Endothelial cell of umbilical vein (primary cell): ENCODE results near the gene CAPN7. TPM values are rescaled to one million over a fixed set of nuclear protein-coding genes. Genes with fewer than 3 reads are reported as not detected.

Experiments
- BruUV-seq: library from RNA; stranded (reverse); fragments of 400-500 nt; replicated peaks from 2 replicates; lab custom pipeline; 2021; lab: Mats Ljungman, UMichigan
- CTCF ChIA-PET: fragments of 300-600, 350-600 bp; sonication (Branson Sonifier 250); formaldehyde crosslinking; loops from one replicate; lab custom pipeline; 2021; ENCODE audit warnings: antibody characterized with exemption, inconsistent platforms; lab: Charles Lee
- POLR2A ChIA-PET: fragments of 300-600, 350-600 bp; sonication (Branson Sonifier 250); formaldehyde crosslinking; loops from one replicate; lab custom pipeline; 2021; ENCODE audit warnings: antibody characterized with exemption, inconsistent platforms; lab: Charles Lee
- DNase-seq: peaks from one replicate; pipeline ENCODE4 v3.0.0-alpha.2; 2011; ENCODE audit warnings: low read depth, low spot score
- FAIRE-seq: peaks from 2 replicates; lab custom pipeline; 2011; peaks lifted over from hg19 to GRCh38; lab: Jason Lieb, UNC
- H2AFZ ChIP-seq: 2 replicates; pipeline ENCODE4 v1.6.0; 2012; ENCODE audit warnings: low read depth, low read length, control low read depth, inconsistent platforms
- H3K27ac ChIP-seq: 2 replicates; pipeline ENCODE4 v1.5.1; 2011; ENCODE audit warnings: low read depth, mild to moderate bottlenecking, control low read depth, low read length, moderate library complexity; ENCODE audit not compliant: insufficient read depth
- H3K27me3 ChIP-seq, 2 experiments: 2 replicates each; pipeline versions ENCODE4 v1.6.0 to v1.6.1; 2011; ENCODE audit warnings: low read length in 2 of 2, mixed read lengths in 1 of 2; ENCODE audit not compliant: control insufficient read depth in 2 of 2, insufficient read depth in 2 of 2
- H3K36me3 ChIP-seq, 2 experiments: 2 replicates in 1 of 2; 3 replicates in 1 of 2; pipeline ENCODE4 v1.5.1; 2011; ENCODE audit warnings: low read length in 2 of 2, mild to moderate bottlenecking in 1 of 2, moderate library complexity in 1 of 2; ENCODE audit not compliant: control insufficient read depth in 2 of 2, insufficient read depth in 2 of 2; ENCODE audit errors: extremely low read depth in 1 of 2
- H3K4me1 ChIP-seq: 3 replicates; pipeline ENCODE4 v1.5.1; 2011; ENCODE audit warnings: mild to moderate bottlenecking, low read length; ENCODE audit not compliant: control insufficient read depth, insufficient read depth; ENCODE audit errors: extremely low read depth
- H3K4me2 ChIP-seq: 2 replicates; pipeline ENCODE4 v1.6.1; 2011; ENCODE audit warnings: low read length, control low read depth, mixed read lengths; ENCODE audit not compliant: insufficient read depth
- H3K4me3 ChIP-seq, 3 experiments: fragments of 200-600 bp in 1 of 3; sonication (generic), shearing (Covaris generic) in 1 of 3; replicated peaks in 1 of 3; 2 replicates each; pipeline ENCODE4 v1.5.1; 2011 to 2016; ENCODE audit warnings: control low read depth in 3 of 3, low read length in 3 of 3, mild to moderate bottlenecking in 2 of 3, inconsistent platforms in 1 of 3, low read depth in 1 of 3, moderate library complexity in 1 of 3; ENCODE audit not compliant: insufficient read depth in 1 of 3
- H3K79me2 ChIP-seq: 2 replicates; pipeline ENCODE4 v1.6.0; 2012; ENCODE audit warnings: low read length, inconsistent platforms; ENCODE audit not compliant: control insufficient read depth, insufficient read depth
- H3K9ac ChIP-seq: replicated peaks from 2 replicates; pipeline ENCODE3; 2011; ENCODE audit warnings: low read length, control low read depth; ENCODE audit not compliant: insufficient read depth; ENCODE audit errors: extremely low read depth
- H3K9me1 ChIP-seq: replicated peaks from 3 replicates; pipeline ENCODE4 v1.6.0; 2011; ENCODE audit warnings: mild to moderate bottlenecking, low read length; ENCODE audit not compliant: control insufficient read depth, insufficient read depth; ENCODE audit errors: extremely low read depth
- H3K9me3 ChIP-seq: replicated peaks from 2 replicates; pipeline ENCODE4 v1.5.1; 2012; ENCODE audit warnings: low read length, inconsistent platforms; ENCODE audit not compliant: control insufficient read depth, insufficient read depth
- H4K20me1 ChIP-seq: replicated peaks from 2 replicates; pipeline ENCODE3; 2011; ENCODE audit warnings: mild to moderate bottlenecking, low read length; ENCODE audit not compliant: control insufficient read depth, insufficient read depth; ENCODE audit errors: extremely low read depth
- CTCF ChIP-seq, 2 donors: IDR thresholded peaks; 1 replicate in 1 of 2; 2 replicates in 1 of 2; pipeline ENCODE4 v1.5.1; 2011; ENCODE audit warnings: low read length in 2 of 2, mild to moderate bottlenecking in 2 of 2, moderate library complexity in 2 of 2, control low read depth in 1 of 2, inconsistent platforms in 1 of 2, low read depth in 1 of 2; ENCODE audit not compliant: insufficient read depth in 1 of 2; ENCODE audit errors: extremely low read depth in 1 of 2
- EZH2 ChIP-seq: IDR thresholded peaks from 2 replicates; pipeline ENCODE4 v1.6.1; 2012; ENCODE audit warnings: borderline replicate concordance, low read depth, mild to moderate bottlenecking, moderate library complexity, low read length, inconsistent platforms; ENCODE audit not compliant: severe bottlenecking
- FOS ChIP-seq: IDR thresholded peaks from 2 replicates; pipeline ENCODE4 v1.6.1; 2011; ENCODE audit warnings: mild to moderate bottlenecking, low read length, moderate library complexity, borderline replicate concordance; ENCODE audit not compliant: insufficient read depth
- GATA2 ChIP-seq: IDR thresholded peaks from 2 replicates; pipeline ENCODE4 v1.7.0; 2011; ENCODE audit warnings: low read depth, mild to moderate bottlenecking, moderate library complexity, mixed read lengths, low read length; ENCODE audit not compliant: insufficient read length, insufficient read depth
- JUN ChIP-seq: IDR thresholded peaks from 2 replicates; pipeline ENCODE4 v1.6.1; 2011; ENCODE audit warnings: borderline replicate concordance, low read depth; ENCODE audit not compliant: insufficient read length, insufficient read depth
- POLR2A ChIP-seq: IDR thresholded peaks from 2 replicates; pipeline ENCODE4 v1.6.1; 2012; ENCODE audit warnings: low read depth, mild to moderate bottlenecking, control low read depth, low read length
- POLR2AphosphoS5 ChIP-seq: IDR thresholded peaks from 2 replicates; pipeline ENCODE4 v1.6.1; 2012; ENCODE audit warnings: low read depth, mild to moderate bottlenecking, control low read depth, low read length, moderate library complexity; ENCODE audit not compliant: insufficient read depth
- dilution Hi-C: fragments of 300-500 bp; cut with MboI; formaldehyde crosslinking; loops from one replicate; pipeline ENCODE4 v1.15.0; 2019; ENCODE audit warnings: low sequenced_read_pairs; ENCODE audit not compliant: extremely low pct_ligation_motif_present
- intact Hi-C: fragments of 100-400 bp; cut with micrococcal nuclease; formaldehyde crosslinking; loops from one replicate; pipeline ENCODE4 v1.10.0; 2022
- polyA plus RNA-seq, 4 experiments: library from polyadenylated mRNA; depleted of rRNA in 3 of 4; stranded (reverse) in 3 of 4; unstranded in 1 of 4; fragments of >200 nt; gene quantifications; 2 replicates each; pipeline versions ENCODE4 v1.2.1 to v1.2.3, GENCODE V29; 2011 to 2012; ENCODE audit warnings: missing spikeins in 1 of 4
- total RNA-seq: library from RNA; stranded (reverse); gene quantifications from 2 replicates; pipeline ENCODE4 v1.2.3, GENCODE V29; 2021

Gene CAPN7
- total and polyA plus RNA-seq, 2 donors (not counting 3 experiments of a cell fraction or from before 2014, with no cell fraction given) = 13.2 to 32.7 TPM

- H3K79me2 ChIP-seq = peaks cover 65% of the 10 kb centered on the region
- POLR2A ChIA-PET = interaction anchor here (1.2 kb wide), 1 partner anchor 25 kb away, joined by 3 read pairs; no protein-coding TSS in a partner anchor
Observed at GRCh38 chr3:15295506-15295905, 89.5 kb downstream of the CAPN7 start.

More at GRCh38 chr3:15295506-15295905, 89.5 kb downstream of the CAPN7 start:
- BruUV-seq = no TSS peak
- H3K27me3 ChIP-seq = no peaks in the 10 kb centered on the region
- dilution Hi-C loops = no loop called here
- H3K9me3 ChIP-seq = no peaks in the 10 kb centered on the region
- intact Hi-C loops = loop anchor here (1.0 to 10.0 kb wide), 4 partner anchors 26 to 339 kb away; no protein-coding TSS in a partner anchor
- peak overlapping the region; percentile 63 for H3K9ac ChIP-seq
- no peak overlapping the region for H2AFZ ChIP-seq
- peaks cover 71% of the 10 kb centered on the region for H3K4me1 ChIP-seq
- TF ChIP-seq GATA2 = peak; percentile 84
- TF ChIP-seq JUN = peak; percentile 96
- TF ChIP-seq CTCF (IDR thresholded peaks at IDR 0.05; ENCODE audit: extremely low read depth in 1 of 2, insufficient read depth in 1 of 2, low read depth in 1 of 2, low read length in 2 of 2) = no peak
- peak; percentile 87 for TF ChIP-seq POLR2AphosphoS5
- no peak for TF ChIP-seq POLR2A
- peak; percentile 95 for TF ChIP-seq FOS
- no peak for TF ChIP-seq EZH2
- H3K4me2 ChIP-seq = peak overlapping the region; percentile 52
- DNase-seq (peak; percentile 98), FAIRE-seq (peak; percentile 96)
- CTCF ChIA-PET = interaction anchor here (0.8 to 2.4 kb wide), 13 partner anchors 9 to 110 kb away, joined by 3 to 20 read pairs (median 8); partner anchors contain the start of gene SH3BP5
- H3K36me3 ChIP-seq = peaks cover 0 to 2% of the 10 kb centered on the region in 2 experiments
- no peaks in the 10 kb centered on the region for H4K20me1 ChIP-seq
- no peaks in the 10 kb centered on the region for H3K9me1 ChIP-seq
- no peak overlapping the region for H3K4me3 ChIP-seq
- H3K27ac ChIP-seq = peak overlapping the region; percentile 86
